Thyroid gland (tissue), 4 donors: ENCODE data around the gene DNAH11. TPM values are rescaled to one million over a fixed set of nuclear protein-coding genes. Genes with fewer than 3 reads are reported as not detected.

Experiments
- DNase-seq, 2 donors: peaks; one replicate each; pipeline ENCODE4 v3.0.0-alpha.2; 2019
- H3K27ac ChIP-seq, 3 donors: fragments of 200-600 bp; sonication (generic); 1 replicate in 2 of 3; 2 replicates in 1 of 3; pipeline ENCODE4 v1.5.1; 2016 to 2019; ENCODE audit warnings: mild to moderate bottlenecking in 1 of 3, moderate library complexity in 1 of 3
- H3K27me3 ChIP-seq: fragments of 200-600 bp; sonication (generic); one replicate; pipeline ENCODE4 v1.5.1; 2019
- H3K36me3 ChIP-seq, 2 donors: fragments of 200-600 bp; sonication (generic); one replicate each; pipeline ENCODE4 v1.5.1; 2016 to 2019
- H3K4me1 ChIP-seq, 2 donors: fragments of 200-600 bp; sonication (generic); one replicate each; pipeline ENCODE4 v1.5.1; 2017 to 2019
- H3K4me3 ChIP-seq, 3 donors: fragments of 200-600 bp; sonication (generic); replicated peaks in 1 of 3; 1 replicate in 2 of 3; 2 replicates in 1 of 3; pipeline ENCODE4 v1.5.1; 2016; ENCODE audit warnings: mild to moderate bottlenecking in 1 of 3
- H3K9me3 ChIP-seq: fragments of 200-600 bp; sonication (generic); one replicate; pipeline ENCODE4 v1.5.1; 2017
- POLR2A ChIP-seq, 2 donors: fragments of 450-650 bp; IDR thresholded peaks; one replicate each; pipeline ENCODE4 v1.6.1; 2017; ENCODE audit warnings: antibody characterized with exemption in 2 of 2, mild to moderate bottlenecking in 2 of 2, moderate library complexity in 1 of 2
- WGBS, 2 donors: methylation state at CpG; one replicate each; pipeline ENCODE4 v1.1.5; 2017; 5-methylcytosine and 5-hydroxymethylcytosine counted together
- intact Hi-C: fragments of 100-400 bp; cut with DNase I; formaldehyde crosslinking; loops from one replicate; pipeline ENCODE4 v1.15.1; 2023
- total RNA-seq, 4 donors: library from RNA; depleted of rRNA; stranded (reverse); fragments of >200 nt; gene quantifications; one replicate each; pipeline ENCODE4 v1.2.3, GENCODE V29; 2016
- TF ChIP-seq, protein P1 (sequence below), 6 experiments: fragments of 200-600 bp in 3 of 6; fragments of 450-650 bp in 3 of 6; sonication (generic) in 3 of 6; IDR thresholded peaks; one replicate each; pipeline ENCODE4 v1.5.1; 2016 to 2019; ENCODE audit warnings: antibody characterized with exemption in 6 of 6, mild to moderate bottlenecking in 2 of 6, inconsistent platforms in 1 of 6, moderate library complexity in 1 of 6

Gene DNAH11
- total RNA-seq, 4 donors from 2014 or later = 3.9 to 29.9 (median 10.9) TPM

DNA sequence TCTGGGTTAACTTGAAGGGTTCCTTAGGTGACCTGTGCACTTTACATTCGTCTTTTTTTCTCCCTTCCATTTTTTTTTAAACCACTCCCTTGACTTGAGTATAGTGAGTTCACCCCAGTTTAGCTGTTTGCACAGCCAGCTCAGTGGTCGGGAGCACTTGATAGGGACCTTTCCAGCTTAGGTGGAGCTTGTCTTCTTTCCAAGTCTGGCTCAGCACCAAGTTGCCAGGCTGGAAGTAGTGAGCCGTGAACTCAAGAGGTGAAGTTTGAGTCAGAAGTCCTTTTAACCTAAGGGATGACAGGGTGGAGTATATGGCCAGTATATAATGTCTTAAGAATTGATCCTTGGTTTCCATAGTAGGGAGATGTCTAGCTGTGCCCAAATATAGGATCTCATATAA, 7.2 kb downstream of the DNAH11 start:
- WGBS, 2 donors = 32 to 57% methylated on average over 3 of the region's 3 CpGs
- DNase-seq = peak; percentile 41 to 76

DNA sequence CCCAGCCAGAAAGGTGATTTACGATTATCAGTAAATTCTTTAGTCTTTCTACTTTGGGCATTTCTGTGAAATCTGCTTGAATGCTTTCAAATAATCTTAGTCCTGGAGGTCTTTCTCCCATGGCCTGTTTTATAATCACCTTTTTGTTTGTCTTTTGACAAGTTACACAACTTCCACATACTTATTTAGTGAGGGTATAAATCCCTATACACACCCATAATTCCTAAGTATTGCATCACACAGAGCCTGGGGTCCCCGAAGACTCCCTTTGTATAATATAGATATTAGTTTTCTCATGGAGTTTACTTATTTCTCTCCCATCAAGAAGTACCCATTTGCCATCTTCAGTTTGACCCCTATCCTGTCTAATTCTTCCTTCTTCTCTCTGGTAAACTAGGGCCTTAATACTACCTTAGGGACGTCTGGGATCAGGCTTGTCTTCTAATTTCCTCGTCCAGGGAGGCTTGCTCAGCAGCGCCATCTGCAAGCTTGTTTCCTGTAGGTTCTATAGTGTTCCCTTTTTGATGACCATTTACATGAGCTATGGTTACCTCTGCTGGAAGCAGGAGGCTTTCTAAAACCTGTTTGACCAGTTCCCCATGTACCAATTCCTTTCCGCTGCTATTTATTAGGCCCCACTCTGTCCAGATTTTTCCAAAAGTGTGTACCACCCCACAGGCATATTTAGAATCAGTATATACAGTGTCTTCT, 8.1 kb downstream of the DNAH11 start:
- H3K36me3 ChIP-seq = no peaks in the 10 kb centered on the region
- no peaks in the 10 kb centered on the region for H3K9me3 ChIP-seq
- TF ChIP-seq, protein P1, sequence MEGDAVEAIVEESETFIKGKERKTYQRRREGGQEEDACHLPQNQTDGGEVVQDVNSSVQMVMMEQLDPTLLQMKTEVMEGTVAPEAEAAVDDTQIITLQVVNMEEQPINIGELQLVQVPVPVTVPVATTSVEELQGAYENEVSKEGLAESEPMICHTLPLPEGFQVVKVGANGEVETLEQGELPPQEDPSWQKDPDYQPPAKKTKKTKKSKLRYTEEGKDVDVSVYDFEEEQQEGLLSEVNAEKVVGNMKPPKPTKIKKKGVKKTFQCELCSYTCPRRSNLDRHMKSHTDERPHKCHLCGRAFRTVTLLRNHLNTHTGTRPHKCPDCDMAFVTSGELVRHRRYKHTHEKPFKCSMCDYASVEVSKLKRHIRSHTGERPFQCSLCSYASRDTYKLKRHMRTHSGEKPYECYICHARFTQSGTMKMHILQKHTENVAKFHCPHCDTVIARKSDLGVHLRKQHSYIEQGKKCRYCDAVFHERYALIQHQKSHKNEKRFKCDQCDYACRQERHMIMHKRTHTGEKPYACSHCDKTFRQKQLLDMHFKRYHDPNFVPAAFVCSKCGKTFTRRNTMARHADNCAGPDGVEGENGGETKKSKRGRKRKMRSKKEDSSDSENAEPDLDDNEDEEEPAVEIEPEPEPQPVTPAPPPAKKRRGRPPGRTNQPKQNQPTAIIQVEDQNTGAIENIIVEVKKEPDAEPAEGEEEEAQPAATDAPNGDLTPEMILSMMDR (IDR thresholded peaks at IDR 0.05) = no peak
- WGBS, 2 donors = 59 to 68% methylated on average over 6 of the region's 6 CpGs
- no peak overlapping the region for H3K27ac ChIP-seq
- H3K4me3 ChIP-seq = no peak overlapping the region
- DNase-seq = no peak
- H3K4me1 ChIP-seq = peaks cover 0 to 4% of the 10 kb centered on the region in 2 donors
- no peaks in the 10 kb centered on the region for H3K27me3 ChIP-seq
- intact Hi-C loops = no loop called here

More for the DNA sequence above, 7.2 kb downstream of the DNAH11 start:
- H3K9me3 ChIP-seq = no peaks in the 10 kb centered on the region
- H3K36me3 ChIP-seq = no peaks in the 10 kb centered on the region
- TF ChIP-seq POLR2A (IDR thresholded peaks at IDR 0.05) = no peak
- TF ChIP-seq, protein P1 (IDR thresholded peaks at IDR 0.05) = no peak
- no peaks in the 10 kb centered on the region for H3K27me3 ChIP-seq
- no peak overlapping the region for H3K27ac ChIP-seq
- intact Hi-C loops = no loop called here
- H3K4me1 ChIP-seq = peaks cover 0 to 4% of the 10 kb centered on the region in 2 donors
- no peak overlapping the region for H3K4me3 ChIP-seq

DNA sequence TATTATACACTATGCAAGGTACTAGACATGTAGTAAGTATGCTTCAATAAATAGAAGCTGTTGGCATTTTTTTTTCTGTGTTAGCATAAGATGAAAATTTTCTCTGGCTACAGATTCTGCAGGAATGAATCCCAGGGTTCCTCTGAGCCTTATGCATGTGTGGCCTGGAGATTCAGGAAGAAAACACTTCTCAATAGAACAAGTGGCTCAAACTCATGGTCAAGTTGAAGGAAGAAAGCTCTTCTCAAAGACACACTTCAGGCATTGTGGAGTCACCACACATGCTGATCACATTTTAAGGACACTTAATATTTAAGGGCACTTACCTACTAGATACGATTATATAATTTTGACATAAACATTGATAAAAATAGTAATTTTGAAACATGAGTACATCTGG, 19.5 kb downstream of the DNAH11 start:
- no peaks in the 10 kb centered on the region for H3K27me3 ChIP-seq
- DNase-seq = no peak
- TF ChIP-seq, protein P1 (IDR thresholded peaks at IDR 0.05) = no peak
- no peak for TF ChIP-seq POLR2A (IDR thresholded peaks at IDR 0.05)
- H3K4me1 ChIP-seq = peaks cover 0 to 4% of the 10 kb centered on the region in 2 donors
- no peak overlapping the region for H3K27ac ChIP-seq
- no peak overlapping the region for H3K4me3 ChIP-seq
- H3K36me3 ChIP-seq = no peaks in the 10 kb centered on the region
- intact Hi-C loops = no loop called here
- WGBS, 2 donors = 53 to 57% methylated on average over 1 of the region's 1 CpG
- H3K9me3 ChIP-seq = no peaks in the 10 kb centered on the region

DNA sequence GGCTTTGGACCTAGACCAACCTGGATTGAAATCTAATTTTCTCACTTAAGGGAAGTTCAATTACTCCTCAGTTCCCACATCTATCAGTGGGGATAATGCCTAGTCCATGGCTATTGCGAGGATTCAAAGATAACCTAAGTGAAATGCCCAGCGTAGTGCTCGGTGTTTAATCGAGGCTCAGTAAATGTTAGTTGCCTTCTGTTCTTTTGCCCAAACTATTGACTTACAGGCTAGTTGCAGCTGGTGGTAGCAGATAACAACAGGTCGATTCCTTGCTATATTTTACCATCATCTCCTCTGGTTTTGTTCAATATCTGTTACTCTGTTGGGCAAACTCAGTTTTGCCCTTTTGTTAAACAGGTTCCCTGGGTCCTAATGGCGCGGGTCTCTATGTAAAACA, 22.8 kb downstream of the DNAH11 start:
- Histone ChIP-seq H3K4me1 (peaks cover 9 to 14% of the 10 kb centered on the region in 2 donors), H3K36me3 (no peaks in the 10 kb centered on the region), H3K27me3 (no peaks in the 10 kb centered on the region), H3K4me3 (no peak overlapping the region), H3K9me3 (no peaks in the 10 kb centered on the region), H3K27ac (no peak overlapping the region)
- WGBS, 2 donors = 89 to 91% methylated on average over 7 of the region's 7 CpGs
- TF ChIP-seq POLR2A (IDR thresholded peaks at IDR 0.05) = no peak
- TF ChIP-seq, protein P1 (IDR thresholded peaks at IDR 0.05) = no peak
- intact Hi-C loops = no loop called here
- DNase-seq = no peak

DNA sequence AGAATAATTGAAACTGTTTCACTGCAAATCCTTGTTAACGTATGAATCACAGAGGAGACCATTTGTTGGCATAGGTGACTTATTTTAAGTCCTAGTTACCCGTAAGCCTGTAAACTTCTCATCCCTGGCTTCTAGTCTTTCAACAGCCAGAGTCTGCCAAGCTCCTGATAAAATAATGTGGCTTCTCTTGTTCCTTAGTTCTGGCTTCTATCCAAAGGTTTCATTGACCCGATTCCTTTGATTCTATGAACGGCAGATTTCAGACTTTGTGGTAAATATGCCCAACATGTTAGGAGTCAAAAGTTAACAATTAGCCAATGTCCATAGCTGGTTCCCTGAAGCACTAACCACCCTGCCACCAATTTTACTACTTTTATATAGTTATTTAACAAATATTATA, 23.3 kb downstream of the DNAH11 start:
- no peak for TF ChIP-seq POLR2A (IDR thresholded peaks at IDR 0.05)
- TF ChIP-seq, protein P1 (IDR thresholded peaks at IDR 0.05) = no peak
- intact Hi-C loops = no loop called here
- Histone ChIP-seq H3K27ac (no peak overlapping the region), H3K4me3 (no peak overlapping the region), H3K4me1 (peaks cover 9 to 14% of the 10 kb centered on the region in 2 donors), H3K36me3 (no peaks in the 10 kb centered on the region), H3K9me3 (no peaks in the 10 kb centered on the region), H3K27me3 (no peaks in the 10 kb centered on the region)
- no peak for DNase-seq
- WGBS, 2 donors = 26 to 35% methylated on average over 4 of the region's 4 CpGs
